Kidney (tissue), 14 donors: ENCODE results near the gene MRPS10. TPM values are rescaled to one million over a fixed set of nuclear protein-coding genes. Genes with fewer than 3 reads are reported as not detected.
A peak's percentile ranks its signal among the peaks of the same experiment; 100 is the strongest.

Source experiments
- DNase-seq, 5 donors: peaks; one replicate each; pipeline ENCODE4 v3.0.0-alpha.2; 2013 to 2020
- FAIRE-seq: peaks from 2 replicates; lab custom pipeline; 2012; peaks lifted over from hg19 to GRCh38; lab: Jason Lieb, UNC
- H3K27ac ChIP-seq, 2 donors: one replicate each; pipeline ENCODE4 v1.7.0; 2013; ENCODE audit warnings: low read depth in 2 of 2, low read length in 2 of 2, inconsistent platforms in 1 of 2
- H3K27me3 ChIP-seq: one replicate; pipeline ENCODE4 v1.7.1; 2013; ENCODE audit warnings: low read length, inconsistent platforms; ENCODE audit not compliant: control insufficient read depth, insufficient read depth
- H3K36me3 ChIP-seq, 3 donors: one replicate each; pipeline versions ENCODE4 v1.7.0 to v1.7.1; 2013; ENCODE audit warnings: low read length in 3 of 3, control low read depth in 1 of 3, inconsistent platforms in 1 of 3; ENCODE audit not compliant: insufficient read depth in 3 of 3, control insufficient read depth in 2 of 3
- H3K4me1 ChIP-seq, 3 donors: one replicate each; pipeline versions ENCODE4 v1.7.0 to v1.7.1; 2013; ENCODE audit warnings: low read length in 3 of 3, inconsistent platforms in 1 of 3, low read depth in 1 of 3; ENCODE audit not compliant: control insufficient read depth in 2 of 3, insufficient read depth in 2 of 3
- H3K4me3 ChIP-seq, 3 donors: one replicate each; pipeline versions ENCODE4 v1.7.0 to v1.8.1; 2013; ENCODE audit warnings: low read length in 3 of 3, control low read depth in 1 of 3, inconsistent platforms in 1 of 3
- H3K9ac ChIP-seq, 3 donors: one replicate each; pipeline versions ENCODE4 v1.7.0 to v1.7.1; 2013; ENCODE audit warnings: low read length in 3 of 3, control low read depth in 1 of 3, inconsistent platforms in 1 of 3
- H3K9me3 ChIP-seq, 3 donors: one replicate each; pipeline versions ENCODE4 v1.7.0 to v1.7.1; 2013; ENCODE audit warnings: low read length in 3 of 3, control low read depth in 1 of 3, inconsistent platforms in 1 of 3; ENCODE audit not compliant: control insufficient read depth in 2 of 3, insufficient read depth in 1 of 3
- intact Hi-C: fragments of 100-400 bp; cut with DNase I; formaldehyde crosslinking; loops from one replicate; pipeline ENCODE4 v1.11.1; 2022
- polyA plus RNA-seq: library from polyadenylated mRNA; stranded (reverse); fragments of 350-450 nt; fragmentation: Illumina TruSeq; extraction: RNeasy Lipid Tissue Mini Kit (QIAGEN cat#74804); gene quantifications from one replicate; pipeline ENCODE4 v1.2.3, GENCODE V29; 2014; ENCODE audit warnings: low read depth, low replicate concordance; ENCODE audit not compliant: insufficient read depth
- total RNA-seq: library from RNA; stranded (reverse); fragmentation: NEBNext Ultra II Directional; extraction: Animal tissue kit (Norgen Biotek cat#: 25700); gene quantifications from one replicate; pipeline ENCODE4 v1.2.1, GENCODE V29; 2021
- TF ChIP-seq, protein P1 (sequence below): IDR thresholded peaks from 3 replicates; pipeline ENCODE4 v1.5.1; 2012; ENCODE audit warnings: mild to moderate bottlenecking, moderate library complexity, borderline replicate concordance; ENCODE audit not compliant: insufficient read depth; ENCODE audit errors: extremely low read depth
- donor health status: control.
- donor health status: control.
- donor health status: control.
- donor health status: control.
- donor health status: control.
- donor health status: DM: yes; HTN: yes; CAD: no.
- donor health status: Normal renal cell carcinoma (clear cell type).

Gene MRPS10
- total and polyA plus RNA-seq, 2 donors from 2014 or later = 28.0 to 39.6 TPM

GRCh38 chr6:42232035-42232434 is 14.4 kb upstream of the MRPS10 start:
- Histone ChIP-seq H3K36me3 (no peaks in the 10 kb centered on the region), H3K4me3 (no peak overlapping the region), H3K27me3 (no peaks in the 10 kb centered on the region), H3K9ac (no peak overlapping the region), H3K4me1 (peaks cover under 1 to 6% (median 5%) of the 10 kb centered on the region in 3 donors), H3K27ac (no peak overlapping the region), H3K9me3 (no peaks in the 10 kb centered on the region)
- DNase-seq (no peak), FAIRE-seq (no peak)
- TF ChIP-seq, protein P1, sequence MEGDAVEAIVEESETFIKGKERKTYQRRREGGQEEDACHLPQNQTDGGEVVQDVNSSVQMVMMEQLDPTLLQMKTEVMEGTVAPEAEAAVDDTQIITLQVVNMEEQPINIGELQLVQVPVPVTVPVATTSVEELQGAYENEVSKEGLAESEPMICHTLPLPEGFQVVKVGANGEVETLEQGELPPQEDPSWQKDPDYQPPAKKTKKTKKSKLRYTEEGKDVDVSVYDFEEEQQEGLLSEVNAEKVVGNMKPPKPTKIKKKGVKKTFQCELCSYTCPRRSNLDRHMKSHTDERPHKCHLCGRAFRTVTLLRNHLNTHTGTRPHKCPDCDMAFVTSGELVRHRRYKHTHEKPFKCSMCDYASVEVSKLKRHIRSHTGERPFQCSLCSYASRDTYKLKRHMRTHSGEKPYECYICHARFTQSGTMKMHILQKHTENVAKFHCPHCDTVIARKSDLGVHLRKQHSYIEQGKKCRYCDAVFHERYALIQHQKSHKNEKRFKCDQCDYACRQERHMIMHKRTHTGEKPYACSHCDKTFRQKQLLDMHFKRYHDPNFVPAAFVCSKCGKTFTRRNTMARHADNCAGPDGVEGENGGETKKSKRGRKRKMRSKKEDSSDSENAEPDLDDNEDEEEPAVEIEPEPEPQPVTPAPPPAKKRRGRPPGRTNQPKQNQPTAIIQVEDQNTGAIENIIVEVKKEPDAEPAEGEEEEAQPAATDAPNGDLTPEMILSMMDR = no peak
- intact Hi-C loops = no loop called here

GRCh38 chr6:42230345-42231321 is 13.0 kb upstream of the MRPS10 start:
- no peak overlapping the region for H3K4me3 ChIP-seq
- H3K9me3 ChIP-seq = no peaks in the 10 kb centered on the region
- no peaks in the 10 kb centered on the region for H3K36me3 ChIP-seq
- peak in 1 of 5 donors; percentile 22 for DNase-seq
- no peak overlapping the region for H3K9ac ChIP-seq
- peaks cover 7 to 15% (median 12%) of the 10 kb centered on the region in 3 donors for H3K4me1 ChIP-seq
- no peak for FAIRE-seq
- H3K27me3 ChIP-seq = no peaks in the 10 kb centered on the region
- TF ChIP-seq, protein P1 = peak; percentile 14
- H3K27ac ChIP-seq = no peak overlapping the region
- intact Hi-C loops = no loop called here

DNA sequence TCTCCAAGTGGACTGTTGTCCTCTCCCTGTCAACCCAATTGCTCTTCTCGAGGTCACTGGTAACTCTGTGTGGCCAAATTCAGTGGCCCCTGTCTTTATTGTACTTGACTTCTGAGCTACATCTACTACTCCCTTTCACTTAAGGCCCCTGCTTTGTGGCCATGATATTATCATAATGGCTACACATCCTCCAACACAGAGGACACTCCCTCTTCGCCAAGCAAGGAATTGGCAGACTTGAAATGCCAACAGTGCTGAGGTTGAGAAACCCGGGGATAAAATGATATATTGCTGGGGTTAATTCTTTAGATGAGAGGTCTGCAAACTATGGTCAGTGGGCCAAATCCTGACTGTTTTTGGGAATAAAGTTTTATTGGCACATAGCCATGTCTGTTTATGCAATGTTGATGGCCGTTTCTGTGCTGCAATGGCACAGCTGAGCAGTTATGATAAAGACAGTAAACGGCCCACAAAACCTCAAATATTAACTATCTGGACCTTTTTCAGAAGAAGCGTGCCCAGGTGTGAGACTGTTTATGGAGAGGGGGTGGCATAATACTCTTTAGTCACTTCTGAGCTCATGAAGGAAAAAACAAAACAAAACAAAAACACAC is 12.0 kb upstream of the MRPS10 start:
- H3K9ac ChIP-seq = no peak overlapping the region
- FAIRE-seq (no peak), DNase-seq (no peak)

More for the DNA sequence above, 12.0 kb upstream of the MRPS10 start:
- TF ChIP-seq, protein P1 = no peak
- H3K4me1 ChIP-seq = peaks cover 7 to 18% (median 12%) of the 10 kb centered on the region in 3 donors
- no peaks in the 10 kb centered on the region for H3K9me3 ChIP-seq
- H3K27ac ChIP-seq = no peak overlapping the region
- H3K4me3 ChIP-seq = no peak overlapping the region
- intact Hi-C loops = no loop called here
- H3K27me3 ChIP-seq = no peaks in the 10 kb centered on the region
- no peaks in the 10 kb centered on the region for H3K36me3 ChIP-seq
